Activated naive CD8-positive, alpha-beta T cell (primary cell): Measurements from ENCODE around the gene CHCHD6.

ENCODE experiments used
- H3K27ac Mint-ChIP-seq: one replicate; pipeline ENCODE4 v1.8.0; 2021; ENCODE audit warnings: mixed read lengths
- H3K27me3 Mint-ChIP-seq: one replicate; pipeline ENCODE4 v1.8.0; 2021; ENCODE audit warnings: mixed read lengths
- H3K36me3 Mint-ChIP-seq: one replicate; pipeline ENCODE4 v1.8.0; 2021; ENCODE audit warnings: mixed read lengths
- H3K4me1 Mint-ChIP-seq: one replicate; pipeline ENCODE4 v1.8.0; 2021; ENCODE audit warnings: low read depth, mixed read lengths
- H3K4me3 Mint-ChIP-seq: one replicate; pipeline ENCODE4 v1.8.0; 2021; ENCODE audit warnings: mild to moderate bottlenecking, mixed read lengths
- H3K9me3 Mint-ChIP-seq: one replicate; pipeline ENCODE4 v1.8.0; 2021; ENCODE audit warnings: low read depth, mixed read lengths

CHCHD6 gene

GRCh38 chr3:126734106-126734723 is 30.2 kb downstream of the CHCHD6 start:
- Mint-ChIP-seq H3K36me3 (peaks cover 52% of the 10 kb centered on the region), H3K4me1 (peaks cover 14% of the 10 kb centered on the region), H3K27ac (no peak overlapping the region), H3K4me3 (no peak overlapping the region), H3K9me3 (peaks cover 7% of the 10 kb centered on the region), H3K27me3 (no peaks in the 10 kb centered on the region)

- H3K27ac Mint-ChIP-seq = no peak overlapping the region
- no peaks in the 10 kb centered on the region for H3K27me3 Mint-ChIP-seq
- H3K4me3 Mint-ChIP-seq = no peak overlapping the region
- H3K4me1 Mint-ChIP-seq = no peaks in the 10 kb centered on the region
- H3K9me3 Mint-ChIP-seq = peaks cover 10% of the 10 kb centered on the region
- H3K36me3 Mint-ChIP-seq = peaks cover 60% of the 10 kb centered on the region
Observed at GRCh38 chr3:126737527-126737926, 33.5 kb downstream of the CHCHD6 start.

DNA sequence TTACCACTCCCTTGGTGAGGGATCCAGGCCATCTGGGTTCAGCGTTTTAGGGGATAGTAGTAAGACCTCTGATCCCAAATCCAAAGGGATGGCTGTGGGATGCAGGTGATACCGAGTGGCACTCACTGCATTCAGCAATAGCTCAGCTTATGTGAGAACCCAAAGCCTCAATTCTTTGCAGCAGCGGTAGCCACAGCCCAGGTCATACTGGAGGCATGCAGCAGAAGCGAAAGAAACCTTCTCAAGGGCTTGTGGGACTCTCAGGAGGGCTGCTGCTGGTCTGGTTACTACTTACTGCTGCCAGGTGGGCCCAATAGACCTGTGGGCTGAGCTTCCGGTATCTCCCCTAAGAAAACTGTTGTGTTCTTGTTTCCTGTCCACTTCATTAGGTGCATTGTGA is 38.0 kb downstream of the CHCHD6 start:
- Mint-ChIP-seq H3K27me3 (no peaks in the 10 kb centered on the region), H3K9me3 (peaks cover 10% of the 10 kb centered on the region), H3K4me1 (no peaks in the 10 kb centered on the region), H3K4me3 (no peak overlapping the region), H3K27ac (no peak overlapping the region), H3K36me3 (peaks cover 35% of the 10 kb centered on the region)

- H3K4me3 Mint-ChIP-seq = no peak overlapping the region
- H3K36me3 Mint-ChIP-seq = peaks cover 25% of the 10 kb centered on the region
- no peak overlapping the region for H3K27ac Mint-ChIP-seq
- peaks cover 10% of the 10 kb centered on the region for H3K9me3 Mint-ChIP-seq
- H3K4me1 Mint-ChIP-seq = peaks cover 2% of the 10 kb centered on the region
- no peaks in the 10 kb centered on the region for H3K27me3 Mint-ChIP-seq
Observed at GRCh38 chr3:126743350-126743749, 39.3 kb downstream of the CHCHD6 start.

GRCh38 chr3:126743781-126744180 is 39.7 kb downstream of the CHCHD6 start:
- no peak overlapping the region for H3K27ac Mint-ChIP-seq
- no peaks in the 10 kb centered on the region for H3K27me3 Mint-ChIP-seq
- H3K4me3 Mint-ChIP-seq = no peak overlapping the region
- peaks cover 8% of the 10 kb centered on the region for H3K9me3 Mint-ChIP-seq
- peaks cover 5% of the 10 kb centered on the region for H3K4me1 Mint-ChIP-seq
- peaks cover 20% of the 10 kb centered on the region for H3K36me3 Mint-ChIP-seq

DNA sequence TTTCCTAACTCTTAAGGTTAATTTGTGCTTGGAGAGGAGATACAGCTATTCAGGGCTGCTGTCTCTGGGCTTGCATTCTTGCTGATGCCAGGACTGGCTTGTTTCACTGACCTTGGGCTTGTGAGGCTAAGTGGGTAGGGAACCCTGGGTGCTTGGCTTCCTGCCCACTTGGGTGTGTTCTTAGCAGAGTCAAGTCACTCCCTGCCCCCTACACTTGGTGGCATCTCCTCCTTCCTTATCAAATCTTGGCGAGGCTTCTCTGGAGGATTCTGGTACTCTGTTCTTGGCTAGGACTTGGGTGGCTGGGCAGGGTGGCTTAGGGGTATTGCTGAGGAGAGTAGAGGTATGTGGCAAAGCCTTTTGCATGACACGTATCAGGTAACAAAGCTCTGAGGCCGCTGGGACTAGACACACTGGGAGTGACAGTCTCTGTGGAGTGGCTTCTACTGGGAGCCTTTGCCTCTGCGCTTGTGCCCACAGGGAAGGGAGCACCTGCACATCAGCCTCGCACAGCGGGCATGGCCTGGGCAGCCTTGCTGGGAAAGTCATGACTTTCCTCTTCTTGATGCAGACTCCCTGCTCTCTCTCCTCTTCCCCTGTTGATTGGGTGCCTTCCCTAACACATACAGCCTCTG is 41.8 kb downstream of the CHCHD6 start:
- peaks cover 5% of the 10 kb centered on the region for H3K4me1 Mint-ChIP-seq
- H3K27ac Mint-ChIP-seq = no peak overlapping the region
- no peak overlapping the region for H3K4me3 Mint-ChIP-seq
- H3K36me3 Mint-ChIP-seq = peaks cover 8% of the 10 kb centered on the region
- no peaks in the 10 kb centered on the region for H3K27me3 Mint-ChIP-seq
- H3K9me3 Mint-ChIP-seq = no peaks in the 10 kb centered on the region

DNA sequence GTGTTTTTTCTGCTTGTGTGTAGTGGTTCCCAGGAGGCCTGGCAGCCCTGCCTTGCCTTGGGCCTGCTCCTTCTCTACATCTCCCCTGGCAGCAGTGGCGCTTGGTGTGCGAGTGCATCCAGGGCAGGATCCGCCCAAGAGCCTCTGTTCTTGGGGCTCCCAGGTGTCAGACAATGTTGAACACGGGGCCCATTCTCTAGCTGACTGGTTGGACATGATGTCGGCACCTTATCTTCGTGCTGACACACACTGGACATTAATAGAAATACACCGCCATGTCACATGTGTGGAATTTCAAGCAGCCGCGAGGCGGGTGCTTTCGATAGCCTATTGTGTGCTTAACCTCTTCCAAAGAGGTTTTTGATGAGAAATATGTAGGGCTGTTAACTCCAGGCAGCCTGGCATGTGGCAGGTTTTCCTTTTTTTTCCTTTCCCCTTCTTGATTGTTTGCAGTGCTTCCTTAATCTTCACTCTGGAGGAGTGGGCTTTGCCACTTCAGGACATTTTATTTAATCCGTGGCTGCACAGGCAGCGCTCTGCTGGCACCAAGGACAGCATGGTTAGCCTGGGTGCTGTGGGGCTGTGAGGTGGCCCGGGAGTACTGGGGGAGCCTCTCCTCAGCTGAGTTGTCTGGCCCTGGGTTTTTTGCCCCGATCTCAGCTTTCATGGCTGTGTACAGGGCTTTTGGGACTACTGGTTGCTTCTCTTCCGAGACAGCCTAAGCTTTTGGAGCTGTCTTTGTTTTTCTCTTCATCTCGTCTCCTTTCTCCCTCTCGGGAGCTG is 42.5 kb downstream of the CHCHD6 start:
- H3K36me3 Mint-ChIP-seq = peaks cover 5% of the 10 kb centered on the region
- no peak overlapping the region for H3K27ac Mint-ChIP-seq
- peaks cover 5% of the 10 kb centered on the region for H3K4me1 Mint-ChIP-seq
- H3K27me3 Mint-ChIP-seq = no peaks in the 10 kb centered on the region
- H3K4me3 Mint-ChIP-seq = no peak overlapping the region
- H3K9me3 Mint-ChIP-seq = no peaks in the 10 kb centered on the region

DNA sequence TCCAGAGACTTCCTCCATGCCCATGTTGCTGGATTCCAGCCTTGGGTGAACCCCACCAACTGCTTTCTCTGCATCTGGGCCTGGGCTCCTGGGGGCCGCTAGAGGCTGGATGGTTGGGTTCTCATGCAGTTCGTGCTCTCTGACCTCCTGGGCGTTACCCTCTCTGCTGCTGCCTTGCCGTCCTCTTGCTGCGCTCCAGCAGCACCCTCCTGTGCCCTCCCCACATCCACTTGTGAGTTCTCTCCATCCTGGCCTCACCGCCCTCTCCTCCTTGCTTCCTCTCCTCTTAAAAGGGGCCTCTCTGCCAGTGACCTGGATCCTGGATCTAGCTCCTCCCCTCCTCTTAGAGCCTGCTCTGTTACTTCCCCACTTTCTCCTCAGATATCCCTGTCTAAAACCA is 43.7 kb downstream of the CHCHD6 start:
- no peak overlapping the region for H3K4me3 Mint-ChIP-seq
- H3K36me3 Mint-ChIP-seq = peaks cover under 1% of the 10 kb centered on the region
- H3K27ac Mint-ChIP-seq = no peak overlapping the region
- no peaks in the 10 kb centered on the region for H3K9me3 Mint-ChIP-seq
- peaks cover 5% of the 10 kb centered on the region for H3K4me1 Mint-ChIP-seq
- H3K27me3 Mint-ChIP-seq = no peaks in the 10 kb centered on the region

DNA sequence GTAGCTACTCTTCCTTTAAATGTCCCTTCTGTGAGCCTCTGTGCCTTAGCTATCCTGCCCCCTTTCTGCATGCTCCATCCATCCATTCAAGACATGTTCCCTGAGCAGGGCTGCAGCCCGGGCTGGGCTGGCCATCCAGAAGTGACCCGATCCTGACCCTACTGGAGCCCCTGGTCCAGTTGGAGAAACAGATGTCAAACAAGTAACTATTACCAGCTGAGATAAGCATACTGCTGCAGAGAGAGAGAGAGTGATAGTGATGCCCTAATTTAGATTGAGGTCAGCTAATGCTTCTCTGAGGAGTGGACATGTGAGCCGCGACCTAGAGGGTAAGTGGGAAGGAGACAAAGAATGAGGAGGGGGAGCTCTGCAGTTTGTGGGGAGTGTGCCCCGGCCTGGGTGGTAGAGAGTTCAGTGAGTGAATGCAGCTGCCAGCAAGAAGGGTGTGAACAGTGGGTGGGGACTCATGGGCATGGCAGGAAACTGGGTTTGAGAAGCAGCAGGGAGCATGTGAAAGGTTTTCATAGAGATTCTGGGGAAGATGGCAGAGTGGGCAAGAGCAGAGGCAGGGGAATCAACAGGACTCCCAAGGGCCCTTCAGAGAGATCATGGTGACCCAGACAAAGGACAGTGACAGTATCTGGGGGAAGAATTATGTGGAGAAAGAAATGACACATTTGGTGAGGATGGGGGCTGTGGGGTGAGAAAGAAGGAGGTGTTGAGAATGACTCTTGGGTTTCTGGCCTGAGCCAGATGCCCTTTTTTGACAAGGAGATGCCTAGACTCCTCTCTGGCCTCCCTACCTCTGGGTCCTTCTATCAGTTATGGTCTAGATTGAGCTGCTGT is 44.9 kb downstream of the CHCHD6 start:
- no peak overlapping the region for H3K4me3 Mint-ChIP-seq

DNA sequence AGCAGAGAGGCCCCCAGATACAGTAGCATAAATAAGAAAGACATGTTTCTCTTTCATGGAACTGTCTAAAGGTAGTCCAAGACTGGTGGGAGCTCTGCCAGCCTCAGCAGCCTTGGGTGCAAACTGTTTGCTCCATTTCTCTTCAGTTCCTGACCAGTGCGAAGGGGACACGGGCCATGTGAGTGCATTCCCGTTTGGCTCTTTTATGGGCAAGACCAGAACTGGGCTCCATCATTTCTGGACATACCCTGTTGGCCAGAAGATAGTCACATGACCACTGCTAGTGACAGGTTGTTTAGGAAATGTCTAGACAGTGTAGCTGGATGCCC is 45.5 kb downstream of the CHCHD6 start:
- Mint-ChIP-seq H3K36me3 (no peaks in the 10 kb centered on the region), H3K27me3 (no peaks in the 10 kb centered on the region), H3K4me1 (peaks cover 7% of the 10 kb centered on the region), H3K4me3 (no peak overlapping the region), H3K27ac (no peak overlapping the region), H3K9me3 (no peaks in the 10 kb centered on the region)

More for the DNA sequence above, 44.9 kb downstream of the CHCHD6 start:
- H3K9me3 Mint-ChIP-seq = no peaks in the 10 kb centered on the region
- no peaks in the 10 kb centered on the region for H3K27me3 Mint-ChIP-seq
- H3K27ac Mint-ChIP-seq = no peak overlapping the region
- peaks cover 5% of the 10 kb centered on the region for H3K4me1 Mint-ChIP-seq
- no peaks in the 10 kb centered on the region for H3K36me3 Mint-ChIP-seq

GRCh38 chr3:126749931-126750755 is 46.1 kb downstream of the CHCHD6 start:
- no peaks in the 10 kb centered on the region for H3K27me3 Mint-ChIP-seq
- no peaks in the 10 kb centered on the region for H3K9me3 Mint-ChIP-seq
- H3K4me3 Mint-ChIP-seq = no peak overlapping the region
- no peaks in the 10 kb centered on the region for H3K36me3 Mint-ChIP-seq
- no peak overlapping the region for H3K27ac Mint-ChIP-seq
- H3K4me1 Mint-ChIP-seq = peaks cover 7% of the 10 kb centered on the region

GRCh38 chr3:126750756-126751121 is 46.7 kb downstream of the CHCHD6 start:
- no peak overlapping the region for H3K27ac Mint-ChIP-seq
- H3K27me3 Mint-ChIP-seq = no peaks in the 10 kb centered on the region
- H3K9me3 Mint-ChIP-seq = no peaks in the 10 kb centered on the region
- no peak overlapping the region for H3K4me3 Mint-ChIP-seq
- H3K4me1 Mint-ChIP-seq = peaks cover 7% of the 10 kb centered on the region
- no peaks in the 10 kb centered on the region for H3K36me3 Mint-ChIP-seq

DNA sequence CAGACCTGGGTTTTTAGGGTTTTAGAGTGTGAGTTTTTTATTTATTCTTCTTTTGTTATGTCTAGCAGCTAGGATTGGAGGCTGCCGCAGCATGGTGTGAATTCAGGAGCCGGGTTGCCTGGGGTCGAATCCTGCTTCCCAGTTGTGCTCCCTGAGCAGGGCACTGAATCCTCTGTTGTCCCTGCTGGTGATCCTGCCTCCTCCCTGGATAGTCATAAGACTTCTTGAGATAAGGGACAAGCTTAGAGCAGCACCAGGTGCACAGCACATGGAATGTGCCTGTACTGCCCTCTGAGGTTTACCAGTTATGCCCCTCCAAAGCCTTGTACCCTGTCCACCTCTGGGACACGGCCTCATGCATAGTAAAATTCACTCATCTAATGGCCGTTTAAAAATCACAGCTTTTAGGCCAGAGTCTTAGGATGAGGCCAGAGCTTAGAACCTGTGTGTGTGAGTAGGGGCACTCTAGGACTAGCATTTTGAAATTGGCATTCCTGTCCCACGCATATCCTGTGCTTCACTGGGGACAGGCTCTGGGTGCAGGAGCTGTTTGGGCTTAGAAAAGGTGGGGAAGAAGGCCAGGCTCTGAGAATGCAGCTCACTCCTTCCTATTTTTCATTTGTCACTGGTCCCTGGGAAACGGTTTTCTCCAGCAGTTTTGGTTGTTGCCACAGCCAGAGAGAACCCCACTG is 47.7 kb downstream of the CHCHD6 start:
- Mint-ChIP-seq H3K27ac (no peak overlapping the region), H3K36me3 (no peaks in the 10 kb centered on the region)

More for the DNA sequence above, 47.7 kb downstream of the CHCHD6 start:
- H3K4me3 Mint-ChIP-seq = no peak overlapping the region
- no peaks in the 10 kb centered on the region for H3K9me3 Mint-ChIP-seq
- H3K27me3 Mint-ChIP-seq = no peaks in the 10 kb centered on the region
- peaks cover 7% of the 10 kb centered on the region for H3K4me1 Mint-ChIP-seq
